Stimulated activated CD4-positive, alpha-beta T cell treated with anti-CD3 and anti-CD28 coated beads, Interleukin-4, amount 100 ng/mL, for 4 hours (primary cell): ENCODE results near the gene UGT1A9.
"Not testable (repeated sequence)": the region's sequence is repeated elsewhere in the genome, so short reads cannot be mapped to it uniquely, and the experiment has no call there.

ENCODE experiments used
- DNase-seq, 2 experiments: peaks; one replicate each; pipeline ENCODE4 v3.0.0-alpha.2; 2020

The UGT1A9 gene

GRCh38 chr2:233671290-233672161 is at the start of gene UGT1A9:
TSS of gene UGT1A9 (plus strand) at chr2:233671898. CDS start at chr2:233671935, 37 bp downstream.
- DNase-seq, result no peak

DNA sequence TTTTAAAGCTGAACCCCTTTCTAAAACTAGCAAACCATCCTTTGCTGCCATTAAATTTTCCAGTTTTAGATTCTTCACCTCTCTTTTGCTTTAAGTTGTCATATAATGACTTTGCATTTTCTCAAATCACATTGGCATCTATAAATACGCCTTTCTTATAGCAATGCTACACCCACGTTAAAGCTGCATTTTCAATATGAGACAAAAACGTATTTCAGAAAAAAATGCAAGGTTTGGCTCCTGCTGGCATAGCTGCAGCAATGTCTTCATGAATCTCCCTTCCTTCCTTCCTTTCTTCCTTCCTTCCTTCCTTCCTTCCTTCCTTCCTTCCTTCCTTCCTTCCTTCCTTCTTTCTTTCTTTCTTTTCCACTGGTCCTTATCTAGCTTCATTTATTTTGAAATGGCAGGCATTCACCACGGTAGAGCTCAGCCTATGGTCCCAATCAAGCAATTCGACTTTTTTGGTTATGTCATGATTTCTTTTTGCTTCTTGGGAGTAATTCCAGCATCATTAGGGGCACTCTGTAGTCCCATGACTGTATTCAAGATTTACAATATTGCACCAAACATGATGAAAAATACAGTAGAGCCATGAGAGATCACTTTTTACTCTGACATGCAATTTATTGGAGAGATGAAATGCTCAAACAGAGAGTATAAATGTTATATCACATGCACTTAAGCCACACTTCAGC is 44.2 kb upstream of the UGT1A9 start:
- no peak for DNase-seq

- not testable (repeated sequence) for DNase-seq
Measured at GRCh38 chr2:233636306-233636705, 35.4 kb upstream of the UGT1A9 start, which contains the start of gene UGT1A10. TSS of gene UGT1A10 (plus strand) at chr2:233636448. CDS start at chr2:233636523, 75 bp downstream.

- no peak for DNase-seq
Measured at GRCh38 chr2:233638836-233639235, 32.9 kb upstream of the UGT1A9 start.

GRCh38 chr2:233639860-233640259 is 31.8 kb upstream of the UGT1A9 start:
- no peak for DNase-seq

- DNase-seq, result no peak
Measured at GRCh38 chr2:233643128-233643527, 28.6 kb upstream of the UGT1A9 start.

DNA sequence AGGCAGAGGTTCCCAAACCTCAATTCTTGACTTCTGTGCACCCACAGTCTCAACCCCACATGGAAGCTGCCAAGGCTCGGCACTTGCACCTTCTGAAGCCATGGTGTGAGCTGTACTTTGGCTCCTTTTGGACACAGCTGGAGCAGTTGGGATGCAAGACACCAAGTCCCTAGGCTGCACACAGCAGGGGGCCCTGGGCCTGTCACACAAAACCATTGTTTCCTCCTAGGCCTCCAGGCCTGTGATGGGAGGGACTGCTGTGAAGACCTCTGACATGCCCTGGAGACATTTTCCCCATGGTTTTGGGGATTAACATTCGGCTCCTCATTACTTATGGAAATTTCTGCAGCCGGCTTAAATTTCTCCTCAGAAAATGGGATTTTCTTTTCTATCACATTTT is 25.7 kb upstream of the UGT1A9 start:
- not testable (repeated sequence) for DNase-seq

- DNase-seq, result no peak
Measured at GRCh38 chr2:233650981-233651380, 20.7 kb upstream of the UGT1A9 start.

DNA sequence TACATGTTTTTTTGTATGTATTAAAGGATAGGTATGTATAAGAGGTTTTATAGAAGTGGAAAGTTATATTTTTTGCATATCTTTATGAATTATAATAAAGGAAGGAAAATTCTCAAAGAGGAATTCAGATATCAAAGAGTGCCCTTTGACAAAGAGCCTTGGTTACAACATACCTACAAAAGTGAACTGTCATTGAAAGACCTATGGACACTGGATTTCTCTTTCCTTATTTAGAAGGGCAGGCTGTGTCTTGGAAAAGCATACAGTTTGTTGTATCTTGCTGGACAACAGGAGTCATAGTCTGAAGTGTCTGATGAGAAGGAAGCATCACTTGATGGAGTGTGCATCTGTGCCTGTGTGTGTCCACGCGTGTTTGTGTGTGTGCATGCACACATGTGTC is 20.3 kb upstream of the UGT1A9 start:
- DNase-seq, result no peak

DNA sequence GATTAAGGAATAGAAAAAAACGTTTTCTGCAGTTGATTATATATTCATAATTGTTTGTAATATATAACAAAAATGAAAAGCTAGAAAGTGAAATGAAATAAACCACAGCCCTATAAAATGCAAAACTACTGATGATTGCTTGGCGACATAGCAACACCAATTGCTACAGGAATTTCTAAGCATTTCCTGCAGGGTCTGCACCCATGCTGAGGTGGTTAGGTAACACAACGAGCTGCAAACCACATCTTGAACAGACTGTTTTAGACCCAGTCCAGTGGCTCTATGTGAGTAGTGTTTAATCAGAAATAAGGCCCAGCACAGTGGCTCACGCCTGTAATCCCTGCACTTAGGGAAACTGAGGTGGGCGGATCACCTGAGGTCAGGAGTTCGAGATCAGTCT is 17.2 kb upstream of the UGT1A9 start:
- no peak for DNase-seq

GRCh38 chr2:233655043-233655442 is 16.7 kb upstream of the UGT1A9 start:
- no peak for DNase-seq

DNA sequence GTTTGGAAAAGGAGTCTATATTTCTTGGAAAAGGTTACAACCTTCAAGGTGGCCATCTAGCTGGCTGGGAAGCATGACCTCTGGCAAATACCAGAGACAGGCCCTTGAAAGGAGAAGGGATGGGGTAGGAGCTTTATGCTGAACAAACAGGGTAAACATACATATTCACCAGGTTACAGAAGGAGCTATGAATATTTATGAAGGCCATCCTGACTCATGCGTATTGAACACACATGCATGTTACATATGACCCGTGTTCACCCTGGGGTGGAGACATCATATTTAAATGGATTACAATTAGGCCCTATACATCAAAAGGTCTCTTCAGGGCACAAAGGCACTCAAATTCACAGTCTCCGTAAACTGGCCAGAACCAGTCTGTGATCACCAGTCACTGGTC is 15.8 kb upstream of the UGT1A9 start:
- not testable (repeated sequence) for DNase-seq

DNA sequence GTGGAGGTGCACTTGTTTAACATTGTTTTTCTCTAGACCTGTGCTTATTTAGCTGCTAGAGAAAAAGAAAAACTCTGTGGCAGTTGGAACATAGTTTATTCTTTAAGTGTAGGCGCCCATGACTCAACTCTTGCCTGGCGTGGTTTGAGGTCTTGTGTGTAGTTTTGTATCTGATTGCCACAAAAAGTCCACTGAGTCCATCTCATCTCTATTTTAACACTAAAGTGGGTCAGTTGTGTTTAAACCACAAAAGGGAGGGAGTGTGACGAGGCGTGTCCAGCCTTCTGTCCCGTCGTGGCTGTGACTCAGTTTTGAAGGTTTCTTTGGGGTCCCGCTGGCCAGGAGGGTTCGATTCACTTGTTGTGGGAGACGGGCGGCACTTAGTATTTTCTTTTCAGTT is 15.3 kb upstream of the UGT1A9 start:
- DNase-seq, result no peak

- no peak for DNase-seq
Measured at GRCh38 chr2:233658610-233659009, 13.1 kb upstream of the UGT1A9 start.

DNA sequence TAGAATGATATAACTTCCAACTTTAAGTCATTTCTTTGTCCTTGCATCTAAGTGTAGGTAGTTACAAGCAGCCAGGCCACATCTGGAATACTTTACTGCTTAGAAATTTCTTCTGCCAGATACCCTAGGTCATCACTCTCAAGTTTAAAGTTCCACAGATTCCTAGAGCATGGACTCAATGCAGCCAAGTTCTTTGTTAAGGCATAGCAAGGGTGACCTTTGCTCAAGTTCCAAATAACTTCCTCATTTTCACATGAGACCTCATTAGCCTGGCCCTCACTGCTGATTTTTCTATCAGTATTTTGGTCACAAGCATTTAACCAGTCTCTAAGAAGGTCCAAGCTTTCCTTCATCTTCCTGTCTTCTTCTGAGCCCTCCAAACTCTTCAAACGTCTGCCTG is 7.8 kb upstream of the UGT1A9 start:
- no peak for DNase-seq

GRCh38 chr2:233668605-233669260 is 3.0 kb upstream of the UGT1A9 start:
- DNase-seq, result no peak

DNA sequence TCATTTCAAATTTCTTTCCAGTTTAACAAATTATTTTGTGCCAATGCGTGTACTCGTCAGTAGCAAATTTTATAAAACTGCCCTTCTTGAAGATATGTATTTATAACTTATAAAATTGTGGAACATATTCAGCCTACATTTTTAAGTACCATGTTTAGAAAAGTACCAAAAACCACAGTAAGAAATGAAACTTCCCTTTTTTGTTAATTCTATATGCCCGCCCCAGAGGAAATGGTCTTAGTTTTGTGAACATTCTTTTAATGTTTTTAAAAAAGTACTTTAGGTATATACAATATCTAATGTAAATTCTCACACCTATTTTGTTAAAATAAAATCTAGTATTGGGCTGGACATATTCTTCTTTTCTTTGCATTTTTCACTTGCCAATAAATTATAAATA is 1.2 kb downstream of the UGT1A9 start:
- no peak for DNase-seq

GRCh38 chr2:233673896-233674295 is 2.2 kb downstream of the UGT1A9 start:
- no peak for DNase-seq

DNA sequence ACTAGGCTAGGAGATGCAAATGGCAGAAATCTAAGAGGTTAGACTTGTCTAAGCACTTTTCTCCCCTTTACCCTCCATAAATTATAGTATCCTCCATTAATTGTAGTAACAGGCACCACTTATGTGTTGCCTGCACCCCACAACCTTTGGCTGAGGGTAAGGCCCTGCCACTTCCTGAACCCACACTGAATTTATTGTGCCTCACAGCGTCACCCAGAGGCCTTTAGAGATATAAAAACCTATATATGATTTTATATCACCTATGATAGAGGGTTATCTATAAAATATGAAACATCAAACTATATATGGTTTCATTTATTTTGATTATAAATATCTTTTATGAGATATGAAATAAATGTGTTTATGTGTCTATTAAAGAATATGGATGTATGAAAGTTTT is 2.6 kb downstream of the UGT1A9 start:
- DNase-seq, result no peak

DNA sequence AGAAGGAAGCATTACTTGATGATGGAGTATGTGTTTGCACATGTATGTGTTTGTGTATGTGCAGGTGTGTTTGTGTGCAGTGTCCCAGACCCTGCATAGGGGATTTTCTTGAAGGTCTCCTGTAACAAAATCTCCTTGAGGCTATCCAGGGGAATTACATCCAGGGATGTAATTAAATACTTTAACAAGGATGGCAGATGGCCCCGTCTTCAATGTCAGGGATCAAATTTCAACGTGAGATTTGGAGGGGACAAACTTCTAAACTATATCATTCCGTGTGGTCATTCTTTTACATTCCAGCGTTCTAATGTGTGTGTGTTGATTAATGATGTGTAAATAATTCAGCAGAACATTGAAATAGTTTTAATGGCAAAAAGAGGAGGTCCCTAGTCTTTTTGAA is 3.3 kb downstream of the UGT1A9 start:
- DNase-seq, result no peak

DNA sequence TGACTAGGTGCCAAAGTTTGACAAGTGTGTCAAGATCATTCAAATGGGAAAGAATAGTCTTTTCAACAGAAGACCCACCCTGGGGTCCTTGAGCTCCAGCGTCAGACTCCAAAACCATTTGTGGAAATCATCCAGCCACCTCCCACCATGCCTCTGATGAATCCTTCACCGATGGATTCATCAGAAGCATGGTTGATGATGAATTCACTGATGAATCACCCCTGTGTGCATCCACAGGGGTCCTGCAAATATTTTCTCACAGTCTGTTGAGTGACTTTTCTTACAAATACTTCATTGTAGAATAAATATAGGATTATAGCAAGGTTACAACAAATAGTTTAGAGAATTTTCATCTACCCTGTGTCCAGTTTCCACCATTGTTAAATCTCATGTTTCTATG is 4.3 kb downstream of the UGT1A9 start:
- DNase-seq, result no peak

DNA sequence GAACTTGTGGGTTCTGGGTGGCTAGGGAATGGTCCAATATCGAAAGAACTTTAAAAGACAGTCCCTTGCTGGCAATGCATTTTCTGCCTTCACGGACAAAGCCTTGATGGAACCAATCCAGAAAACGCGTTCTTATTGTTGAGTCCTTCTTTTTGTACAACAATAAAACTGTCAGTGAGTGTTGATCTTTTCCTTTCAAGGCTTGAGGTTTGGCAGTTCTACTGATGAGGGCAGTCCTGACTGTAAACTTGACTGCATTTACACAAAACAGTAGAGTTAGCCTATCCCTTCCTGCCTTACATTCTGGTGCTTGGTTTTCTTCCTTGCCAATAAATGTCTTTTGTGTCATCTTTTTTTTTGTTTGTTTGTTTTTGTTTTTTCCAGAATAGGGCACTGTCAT is 7.5 kb downstream of the UGT1A9 start:
- DNase-seq, result no peak

- DNase-seq, result no peak
Measured at GRCh38 chr2:233680361-233681045, 8.8 kb downstream of the UGT1A9 start.
